BJ (cell line): ENCODE data around the gene PDILT. TPM values are rescaled to one million over a fixed set of nuclear protein-coding genes. Genes with fewer than 3 reads are reported as not detected.
"Not testable (repeated sequence)": the region's sequence is repeated elsewhere in the genome, so short reads cannot be mapped to it uniquely, and the experiment has no call there.

Experiments used
- CTCF ChIA-PET: fragments of 350-600 bp; formaldehyde crosslinking; extraction: SDS; loops from one replicate; lab custom pipeline; 2021; ENCODE audit warnings: antibody characterized with exemption, inconsistent platforms; lab: Yijun Ruan, JAX
- POLR2A ChIA-PET: fragments of 300-600 bp; sonication (Branson Sonifier 250); formaldehyde crosslinking; extraction: SDS; loops from one replicate; lab custom pipeline; 2021; ENCODE audit warnings: antibody characterized with exemption; lab: Charles Lee
- DNase-seq: peaks from one replicate; pipeline ENCODE4 v3.0.0-alpha.2; 2011; ENCODE audit warnings: low read depth
- H3K27me3 ChIP-seq: 2 replicates; pipeline ENCODE4 v1.6.0; 2011; ENCODE audit warnings: low read length; ENCODE audit not compliant: control insufficient read depth, insufficient read depth
- H3K36me3 ChIP-seq: 2 replicates; pipeline ENCODE4 v1.5.1; 2011; ENCODE audit warnings: low read length; ENCODE audit not compliant: control insufficient read depth, insufficient read depth
- H3K4me3 ChIP-seq: 2 replicates; pipeline ENCODE4 v1.5.1; 2011; ENCODE audit warnings: low read depth, mild to moderate bottlenecking, control low read depth, low read length
- polyA plus RNA-seq: library from polyadenylated mRNA; depleted of rRNA; stranded (reverse); fragments of >200 nt; gene quantifications from 2 replicates; pipeline ENCODE4 v1.2.3, GENCODE V29; 2011
- TF ChIP-seq, protein P1 (sequence below): IDR thresholded peaks from 2 replicates; pipeline ENCODE4 v1.5.1; 2011; ENCODE audit warnings: low read depth, mild to moderate bottlenecking, control low read depth, inconsistent platforms, low read length, moderate library complexity; ENCODE audit not compliant: insufficient read depth

Gene PDILT
- polyA plus RNA-seq, 1 experiment, result not detected

DNA sequence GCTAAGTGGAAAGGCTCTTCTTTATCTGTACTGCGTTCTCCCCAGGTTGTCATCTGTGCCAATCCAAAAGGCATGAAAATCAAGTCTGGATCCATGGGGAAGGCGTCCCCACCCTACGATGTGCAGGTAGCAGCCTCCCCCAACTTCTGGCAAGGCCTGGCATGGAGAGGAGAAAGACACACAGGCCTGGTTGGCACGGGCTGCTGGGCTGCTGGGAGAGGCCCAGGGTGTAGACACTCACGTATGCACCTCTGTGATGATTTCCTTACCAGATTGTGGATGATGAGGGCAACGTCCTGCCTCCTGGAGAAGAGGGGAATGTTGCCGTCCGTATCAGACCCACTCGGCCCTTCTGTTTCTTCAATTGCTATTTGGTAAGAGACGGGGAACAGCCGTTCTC lies 26.4 kb upstream of the PDILT start:
- CTCF ChIA-PET, result no interaction called here
- Histone ChIP-seq H3K4me3 (no peak overlapping the region), H3K36me3 (no peaks in the 10 kb centered on the region), H3K27me3 (no peaks in the 10 kb centered on the region)
- TF ChIP-seq, protein P1, sequence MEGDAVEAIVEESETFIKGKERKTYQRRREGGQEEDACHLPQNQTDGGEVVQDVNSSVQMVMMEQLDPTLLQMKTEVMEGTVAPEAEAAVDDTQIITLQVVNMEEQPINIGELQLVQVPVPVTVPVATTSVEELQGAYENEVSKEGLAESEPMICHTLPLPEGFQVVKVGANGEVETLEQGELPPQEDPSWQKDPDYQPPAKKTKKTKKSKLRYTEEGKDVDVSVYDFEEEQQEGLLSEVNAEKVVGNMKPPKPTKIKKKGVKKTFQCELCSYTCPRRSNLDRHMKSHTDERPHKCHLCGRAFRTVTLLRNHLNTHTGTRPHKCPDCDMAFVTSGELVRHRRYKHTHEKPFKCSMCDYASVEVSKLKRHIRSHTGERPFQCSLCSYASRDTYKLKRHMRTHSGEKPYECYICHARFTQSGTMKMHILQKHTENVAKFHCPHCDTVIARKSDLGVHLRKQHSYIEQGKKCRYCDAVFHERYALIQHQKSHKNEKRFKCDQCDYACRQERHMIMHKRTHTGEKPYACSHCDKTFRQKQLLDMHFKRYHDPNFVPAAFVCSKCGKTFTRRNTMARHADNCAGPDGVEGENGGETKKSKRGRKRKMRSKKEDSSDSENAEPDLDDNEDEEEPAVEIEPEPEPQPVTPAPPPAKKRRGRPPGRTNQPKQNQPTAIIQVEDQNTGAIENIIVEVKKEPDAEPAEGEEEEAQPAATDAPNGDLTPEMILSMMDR, result no peak
- no peak for DNase-seq
- POLR2A ChIA-PET, result no interaction called here

DNA sequence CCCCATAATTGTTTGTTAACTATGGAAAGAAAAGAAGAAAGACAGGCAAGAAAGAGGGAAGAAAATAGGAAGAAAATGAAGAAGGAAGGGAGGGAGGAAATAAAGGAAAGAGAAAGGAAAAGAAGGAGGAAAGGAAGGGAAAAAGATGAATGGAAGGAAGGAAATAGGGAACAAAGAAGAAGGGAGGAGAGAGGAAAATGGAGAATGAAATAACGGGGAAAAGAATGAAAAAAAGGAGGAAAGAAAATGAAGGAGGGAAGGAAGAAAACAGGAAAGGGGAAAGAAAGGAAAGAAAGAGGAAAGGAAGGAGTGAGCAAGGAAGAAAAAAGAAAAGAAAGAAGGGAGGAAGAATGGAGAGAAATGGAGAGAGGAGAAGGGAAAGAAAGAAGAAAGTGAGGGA lies 25.9 kb upstream of the PDILT start:
- H3K4me3 ChIP-seq, H3K36me3 ChIP-seq, H3K27me3 ChIP-seq, CTCF ChIA-PET, POLR2A ChIA-PET, DNase-seq: not testable (repeated sequence)

DNA sequence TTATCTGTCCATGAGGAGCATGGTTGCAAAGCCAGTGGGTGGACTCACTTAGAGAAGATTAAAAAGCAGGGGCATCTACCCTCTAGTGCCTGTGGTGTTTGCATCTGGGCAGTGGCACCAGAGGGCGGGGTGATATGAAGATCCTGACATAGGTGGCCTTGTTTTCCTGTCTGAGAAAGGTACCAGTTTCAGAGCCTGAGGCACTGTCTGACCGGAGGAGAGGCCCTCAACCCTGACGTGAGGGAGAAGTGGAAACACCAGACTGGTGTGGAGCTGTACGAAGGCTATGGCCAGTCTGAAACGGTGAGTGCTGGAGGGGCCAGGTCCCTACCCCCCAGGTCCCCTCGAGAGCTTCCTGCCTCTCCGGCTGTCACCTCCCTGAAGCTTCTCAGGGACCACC lies 25.0 kb upstream of the PDILT start:
- H3K4me3 ChIP-seq, POLR2A ChIA-PET, H3K27me3 ChIP-seq, DNase-seq, H3K36me3 ChIP-seq, CTCF ChIA-PET: not testable (repeated sequence)

DNA sequence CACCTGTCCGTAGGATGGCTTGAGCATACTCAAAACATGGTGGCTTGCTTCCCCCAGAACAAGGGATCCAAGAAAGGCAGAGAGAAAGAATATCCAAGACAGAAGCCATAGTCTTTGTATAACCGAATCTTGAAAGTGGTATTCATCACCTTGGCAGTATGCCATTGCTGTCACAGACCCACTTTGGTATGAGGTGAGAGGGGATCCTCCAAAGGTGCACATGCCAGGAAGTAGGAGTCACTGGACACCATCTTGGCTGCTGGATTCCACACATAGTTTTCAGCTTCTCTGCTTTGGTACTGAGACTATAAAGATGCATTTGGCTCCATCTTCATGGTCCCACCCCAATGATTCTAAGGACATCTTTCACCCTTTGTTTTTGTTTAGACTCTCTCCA lies 22.9 kb upstream of the PDILT start:
- CTCF ChIA-PET, H3K36me3 ChIP-seq, DNase-seq, POLR2A ChIA-PET, H3K27me3 ChIP-seq, H3K4me3 ChIP-seq: not testable (repeated sequence)

DNA sequence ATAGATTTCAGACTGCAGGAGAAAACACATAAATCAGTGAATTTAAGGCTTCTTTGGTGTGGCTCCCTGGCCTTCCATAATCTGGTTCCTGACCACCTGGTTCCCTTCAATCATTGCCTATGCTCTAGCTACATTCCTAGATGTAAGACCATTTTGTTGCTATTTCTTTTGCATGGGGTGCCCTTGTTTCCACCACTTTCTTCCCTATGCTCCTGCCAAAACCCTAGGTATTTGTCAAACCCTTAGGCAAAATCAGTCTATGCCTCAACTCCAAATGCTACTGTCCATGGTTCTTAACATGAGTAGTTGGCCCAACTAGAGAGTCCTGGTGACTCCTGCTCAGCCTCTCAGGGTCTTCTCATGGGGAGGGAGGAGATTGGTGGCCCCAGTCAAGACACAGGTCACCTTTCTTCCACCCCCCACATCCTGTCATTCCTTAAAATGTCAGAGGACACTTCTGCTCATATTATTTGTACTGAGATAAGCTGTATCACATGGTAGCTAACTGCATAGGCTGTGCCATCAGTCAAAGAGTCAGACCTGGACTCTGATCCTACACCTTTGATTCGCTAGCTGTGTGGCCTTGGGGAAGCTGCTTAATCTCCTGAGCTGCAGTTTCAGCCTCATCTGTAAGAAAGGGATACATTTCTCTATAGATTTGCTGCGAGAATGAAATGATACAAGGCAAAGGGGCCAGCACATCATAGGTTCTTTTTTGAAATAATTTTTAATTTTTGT lies 19.8 kb upstream of the PDILT start:
- TF ChIP-seq, protein P1, result no peak
- POLR2A ChIA-PET, result no interaction called here
- H3K36me3 ChIP-seq, result no peaks in the 10 kb centered on the region
- CTCF ChIA-PET, result no interaction called here
- H3K27me3 ChIP-seq, result no peaks in the 10 kb centered on the region
- no peak for DNase-seq
- no peak overlapping the region for H3K4me3 ChIP-seq

DNA sequence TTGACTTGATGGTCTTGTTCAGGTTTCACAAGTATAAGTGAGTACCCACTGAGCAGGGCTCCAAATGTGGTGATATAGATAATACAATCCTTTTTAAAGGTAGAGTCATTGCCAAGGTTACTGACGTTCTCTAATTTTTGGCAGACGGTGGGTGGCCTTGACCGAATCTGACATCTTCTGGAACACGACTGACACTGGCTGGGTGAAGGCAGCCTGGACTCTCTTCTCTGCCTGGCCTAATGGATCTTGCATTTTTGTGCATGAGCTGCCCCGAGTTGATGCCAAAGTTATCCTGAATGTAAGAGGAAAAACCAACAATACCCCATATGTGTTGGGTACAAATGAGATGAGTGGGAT lies 19.2 kb upstream of the PDILT start:
- H3K27me3 ChIP-seq, DNase-seq, POLR2A ChIA-PET, CTCF ChIA-PET, H3K4me3 ChIP-seq, H3K36me3 ChIP-seq: not testable (repeated sequence)

DNA sequence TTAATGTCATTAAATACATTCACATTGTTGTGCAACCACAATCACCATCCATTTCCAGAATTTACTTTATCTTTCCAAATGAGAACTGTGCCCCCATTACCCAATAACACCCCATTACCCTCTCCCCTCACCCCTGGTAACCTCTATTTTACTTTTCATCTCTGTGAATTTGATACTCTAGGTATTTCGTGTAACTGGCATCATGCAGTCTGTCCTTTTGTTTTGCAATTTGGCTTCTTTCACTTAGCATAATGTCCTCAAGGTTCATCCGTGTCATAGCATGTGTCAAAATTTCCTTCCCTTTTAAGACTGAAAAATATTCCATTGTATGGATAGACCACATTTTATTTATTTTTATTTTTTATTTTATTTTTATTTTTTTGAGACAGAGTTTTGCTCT lies 17.2 kb upstream of the PDILT start:
- CTCF ChIA-PET, H3K27me3 ChIP-seq, H3K4me3 ChIP-seq, POLR2A ChIA-PET, H3K36me3 ChIP-seq, DNase-seq: not testable (repeated sequence)

DNA sequence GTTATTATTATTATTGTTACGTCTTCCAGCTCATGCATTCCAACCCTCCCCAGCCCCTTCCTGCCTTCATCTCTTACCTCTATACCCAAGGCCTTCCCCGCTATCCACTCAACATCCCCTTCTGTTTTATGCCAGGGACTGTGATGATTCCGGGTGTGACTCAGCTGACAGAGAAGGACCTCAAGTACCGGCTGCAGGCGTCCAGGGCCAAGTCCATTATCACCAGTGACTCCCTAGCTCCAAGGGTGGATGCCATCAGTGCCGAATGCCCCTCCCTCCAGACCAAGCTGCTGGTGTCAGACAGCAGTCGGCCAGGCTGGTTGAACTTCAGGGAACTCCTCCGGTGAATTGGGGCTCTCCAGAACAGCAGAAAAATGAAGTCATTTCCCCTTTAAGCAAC lies 14.6 kb upstream of the PDILT start:
- H3K36me3 ChIP-seq, H3K4me3 ChIP-seq, H3K27me3 ChIP-seq, DNase-seq, CTCF ChIA-PET, POLR2A ChIA-PET: not testable (repeated sequence)
